HG03565 (cell line): Measurements from ENCODE around the gene CCAR1.
"Not testable (repeated sequence)": the region's sequence is repeated elsewhere in the genome, so short reads cannot be mapped to it uniquely, and the experiment has no call there.

Source experiments
- ATAC-seq: cut with Tn5 transposase; IDR thresholded peaks from one replicate; pipeline ENCODE4 v1.9.1; 2021; ENCODE audit warnings: mild to moderate bottlenecking, moderate library complexity; ENCODE audit not compliant: unreplicated experiment

The CCAR1 gene

DNA sequence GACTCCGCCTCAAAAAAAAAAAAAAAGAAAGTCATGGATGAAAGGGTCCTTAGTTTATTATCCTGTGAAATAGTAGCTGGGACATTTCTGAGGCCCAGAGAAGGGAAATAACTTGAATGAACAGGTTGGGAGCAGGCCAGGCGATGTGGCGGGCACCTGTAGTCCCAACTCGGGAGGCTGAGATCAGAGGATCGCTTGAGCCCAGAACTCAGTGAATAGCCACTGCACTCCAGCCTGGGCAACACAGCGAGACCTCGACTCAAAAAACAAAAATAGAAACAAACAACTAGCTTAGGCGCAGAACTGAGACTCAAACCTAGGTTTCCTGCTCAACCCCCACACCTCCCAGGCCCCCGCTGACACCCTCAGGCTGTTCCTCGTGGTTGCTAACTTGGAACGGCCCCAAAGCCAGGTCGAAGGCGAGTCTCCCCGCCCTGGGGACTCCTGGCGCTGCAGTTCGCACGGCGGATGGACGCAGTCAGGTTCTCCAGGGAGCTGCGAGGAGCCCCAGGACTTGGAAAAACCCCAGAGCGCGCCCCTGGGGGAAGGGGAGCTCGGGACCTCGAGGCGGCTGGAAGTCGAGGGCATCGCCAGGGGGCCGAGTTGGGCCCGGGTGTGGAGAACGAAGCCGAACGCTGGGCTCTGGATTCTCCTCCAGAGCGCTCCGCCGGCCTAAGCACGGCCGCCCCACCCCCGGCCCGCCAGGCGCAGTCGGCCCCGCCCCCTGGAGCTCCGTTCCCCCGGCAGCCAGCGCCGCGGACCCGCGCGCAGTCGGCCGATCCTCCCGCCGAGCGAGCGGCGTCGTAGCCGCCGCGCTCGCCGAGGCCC, 105.9 kb downstream of the CCAR1 start, which contains the start of gene STOX1:
Gene STOX1, plus strand, starts transcription at position 768 of the 828 bp plus-strand sequence. CDS start 93 bp downstream, outside the sequence.
- ATAC-seq = peak; percentile 47

GRCh38 chr10:68827592-68827959, 106.5 kb downstream of the CCAR1 start:
- peak; percentile 27 for ATAC-seq

GRCh38 chr10:68828083-68828601, 107.1 kb downstream of the CCAR1 start:
- ATAC-seq = peak; percentile 33

DNA sequence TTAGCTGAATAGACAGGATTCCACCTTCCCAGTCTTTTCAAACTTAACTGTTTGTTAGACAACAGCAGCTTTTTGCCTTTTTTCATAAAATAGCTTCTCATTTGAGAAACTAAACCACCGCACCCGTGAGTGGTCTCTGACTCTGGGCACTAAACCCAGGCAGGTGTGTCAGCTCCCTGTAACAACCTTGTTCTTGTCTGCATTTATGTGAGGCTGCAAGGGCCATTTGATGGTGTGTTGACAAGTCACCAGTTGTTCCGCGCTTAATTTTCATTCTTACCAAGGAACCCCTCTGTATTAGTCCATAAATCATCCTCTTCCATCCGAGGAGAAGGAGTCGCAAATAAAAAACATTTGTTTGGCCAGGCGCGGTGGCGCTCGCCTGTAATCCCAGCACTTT, 107.8 kb downstream of the CCAR1 start:
- ATAC-seq = no peak

DNA sequence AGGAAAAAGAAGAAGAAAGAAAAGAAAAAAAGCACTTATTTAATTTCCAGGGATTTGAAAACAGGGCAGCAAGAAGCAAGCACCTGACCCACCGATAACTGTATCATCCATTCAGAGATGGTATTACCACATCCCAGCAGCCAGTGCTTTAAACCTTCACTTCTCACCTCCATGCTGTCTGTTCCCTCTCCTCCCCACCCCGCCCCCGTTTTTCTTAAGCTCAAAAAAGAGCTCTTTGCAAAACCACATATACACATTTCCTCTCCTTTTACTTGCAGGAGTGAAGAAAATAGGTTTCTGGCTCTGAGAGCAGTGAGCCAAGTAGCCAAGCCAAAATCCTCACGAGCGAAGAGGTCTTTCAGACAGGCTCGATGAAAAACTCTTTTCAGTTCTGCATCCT, 108.5 kb downstream of the CCAR1 start:
- ATAC-seq = no peak

GRCh38 chr10:68829952-68830351, 108.9 kb downstream of the CCAR1 start:
- ATAC-seq = no peak

- no peak for ATAC-seq
Measured at GRCh38 chr10:68831961-68832455, 111.0 kb downstream of the CCAR1 start.

DNA sequence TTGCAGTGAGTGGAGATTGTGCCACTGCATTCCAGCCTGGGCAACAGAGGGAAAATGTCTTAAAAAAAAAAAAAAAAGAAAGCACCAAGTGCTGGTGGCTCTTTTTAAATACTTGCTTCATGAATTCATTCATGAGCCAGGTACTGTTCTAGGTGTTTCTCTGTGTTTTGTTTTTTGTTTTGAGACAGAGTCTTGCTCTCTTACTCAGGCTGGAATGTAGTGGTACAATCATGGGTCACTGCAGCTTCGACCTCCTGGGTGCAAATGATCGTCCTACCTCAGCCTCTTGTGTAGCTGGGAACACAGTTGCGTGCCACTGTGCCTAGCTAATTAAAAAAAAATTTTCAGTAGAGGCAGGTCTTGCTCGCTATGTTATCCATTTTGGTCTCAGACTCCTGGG, 111.6 kb downstream of the CCAR1 start:
- ATAC-seq = no peak

GRCh38 chr10:68837626-68838322, 116.7 kb downstream of the CCAR1 start:
- no peak for ATAC-seq

DNA sequence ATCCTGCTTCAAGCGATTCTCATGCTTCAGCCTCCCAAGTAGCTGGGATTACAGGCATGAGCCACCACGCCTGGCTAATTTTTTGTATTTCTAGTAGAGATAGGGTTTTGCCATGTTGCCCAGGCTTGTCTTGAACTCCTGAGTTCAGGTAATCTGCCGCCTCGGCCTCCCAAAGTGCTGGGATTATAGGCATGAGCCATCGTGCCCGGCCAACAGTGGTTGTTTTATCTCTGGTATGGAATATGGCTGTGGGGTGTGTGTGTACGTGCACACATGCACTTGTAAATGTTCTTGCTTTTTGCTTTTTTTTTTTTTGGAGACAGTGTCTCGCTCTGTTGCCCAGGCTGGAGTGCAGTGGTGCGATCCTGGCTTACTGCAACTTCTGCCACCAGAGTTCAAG, 119.6 kb downstream of the CCAR1 start:
- not testable (repeated sequence) for ATAC-seq
